NCI-H510A (cell line): ENCODE data around the gene PCDHA2.
"Not testable (repeated sequence)": the region's sequence is repeated elsewhere in the genome, so short reads cannot be mapped to it uniquely, and the experiment has no call there.

Source experiments
- DNase-seq: peaks from one replicate; lab custom pipeline; 2025; lab: John Stamatoyannopoulos, UW

Gene PCDHA2

GRCh38 chr5:140821375-140822280 is 27.0 kb downstream of the PCDHA2 start, which contains the start of gene PCDHA5:
PCDHA5 (plus strand) TSS chr5:140821613.
- DNase-seq, result no peak

GRCh38 chr5:140822281-140822629 is 27.6 kb downstream of the PCDHA2 start:
- DNase-seq, result no peak

- not testable (repeated sequence) for DNase-seq
Measured at GRCh38 chr5:140822969-140823368, 28.3 kb downstream of the PCDHA2 start.

GRCh38 chr5:140823475-140823874 is 28.8 kb downstream of the PCDHA2 start:
- DNase-seq, result no peak

DNA sequence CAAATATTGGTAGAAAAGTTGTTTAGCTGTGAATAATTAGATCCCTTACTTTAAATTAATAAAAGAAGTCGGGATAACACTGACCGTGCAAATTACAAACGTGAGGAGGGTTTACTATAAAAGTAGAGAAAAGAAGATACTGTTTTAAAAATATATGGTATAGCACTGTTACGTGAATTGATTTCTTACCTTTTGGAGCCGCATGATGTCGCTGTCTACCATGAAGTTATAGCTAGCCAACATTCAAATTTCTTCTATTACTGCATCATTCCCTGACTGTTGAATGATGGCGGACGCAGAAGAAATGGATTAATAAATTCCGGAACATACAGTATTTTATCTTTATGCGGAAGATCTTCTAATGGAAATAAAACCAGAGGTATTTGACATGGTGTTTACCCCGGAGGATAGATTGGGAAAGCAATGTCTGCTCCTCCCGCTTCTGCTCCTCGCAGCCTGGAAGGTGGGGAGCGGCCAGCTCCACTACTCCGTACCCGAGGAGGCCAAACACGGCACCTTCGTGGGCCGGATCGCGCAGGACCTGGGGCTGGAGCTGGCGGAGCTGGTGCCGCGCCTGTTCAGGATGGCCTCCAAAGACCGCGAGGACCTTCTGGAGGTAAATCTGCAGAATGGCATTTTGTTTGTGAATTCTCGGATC is 33.2 kb downstream of the PCDHA2 start, which contains the start of gene PCDHA6:
Gene PCDHA6 (plus strand): TSS at position 257 of the 658 bp plus-strand sequence. CDS start 132 bp downstream, at position 389.
- DNase-seq, result no peak

DNA sequence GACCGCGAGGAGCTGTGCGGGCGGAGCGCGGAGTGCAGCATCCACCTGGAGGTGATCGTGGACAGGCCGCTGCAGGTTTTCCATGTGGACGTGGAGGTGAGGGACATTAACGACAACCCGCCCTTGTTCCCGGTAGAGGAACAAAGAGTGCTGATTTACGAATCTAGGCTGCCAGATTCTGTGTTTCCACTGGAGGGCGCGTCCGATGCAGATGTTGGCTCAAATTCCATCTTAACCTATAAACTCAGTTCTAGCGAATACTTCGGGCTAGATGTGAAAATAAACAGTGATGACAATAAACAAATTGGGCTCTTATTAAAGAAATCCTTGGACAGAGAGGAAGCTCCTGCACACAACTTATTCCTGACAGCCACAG is 33.7 kb downstream of the PCDHA2 start:
- DNase-seq, result no peak

DNA sequence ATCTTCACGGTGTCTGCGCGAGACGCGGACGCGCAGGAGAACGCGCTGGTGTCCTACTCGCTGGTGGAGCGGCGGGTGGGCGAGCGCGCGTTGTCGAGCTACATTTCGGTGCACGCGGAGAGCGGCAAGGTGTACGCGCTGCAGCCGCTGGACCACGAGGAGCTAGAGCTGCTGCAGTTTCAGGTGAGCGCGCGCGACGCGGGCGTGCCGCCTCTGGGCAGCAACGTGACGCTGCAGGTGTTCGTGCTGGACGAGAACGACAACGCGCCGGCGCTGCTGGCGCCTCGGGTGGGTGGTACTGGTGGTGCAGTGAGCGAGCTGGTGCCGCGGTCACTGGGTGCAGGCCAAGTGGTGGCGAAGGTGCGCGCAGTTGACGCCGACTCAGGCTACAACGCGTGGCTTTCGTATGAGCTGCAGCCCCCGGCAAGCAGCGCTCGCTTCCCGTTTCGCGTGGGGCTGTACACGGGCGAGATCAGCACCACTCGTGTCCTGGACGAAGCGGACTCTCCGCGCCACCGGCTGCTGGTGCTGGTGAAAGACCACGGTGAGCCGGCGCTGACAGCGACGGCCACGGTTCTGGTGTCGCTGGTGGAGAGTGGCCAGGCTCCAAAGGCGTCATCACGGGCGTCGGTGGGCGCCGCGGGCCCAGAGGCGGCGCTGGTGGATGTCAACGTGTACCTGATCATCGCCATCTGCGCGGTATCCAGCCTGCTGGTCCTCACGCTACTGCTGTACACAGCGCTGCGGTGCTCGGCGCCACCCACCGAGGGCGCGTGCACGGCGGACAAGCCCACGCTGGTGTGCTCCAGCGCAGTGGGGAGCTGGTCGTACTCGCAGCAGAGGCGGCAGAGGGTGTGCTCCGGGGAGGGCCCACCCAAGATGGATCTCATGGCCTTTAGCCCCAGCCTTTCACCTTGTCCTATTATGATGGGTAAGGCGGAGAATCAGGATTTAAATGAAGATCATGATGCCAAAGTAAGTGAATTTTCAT is 35.2 kb downstream of the PCDHA2 start:
- not testable (repeated sequence) for DNase-seq

GRCh38 chr5:140833993-140834392 is 39.3 kb downstream of the PCDHA2 start, which contains the start of gene PCDHA7:
PCDHA7 (plus strand) TSS chr5:140834269; CDS start chr5:140834384, 115 bp downstream.
- no peak for DNase-seq

DNA sequence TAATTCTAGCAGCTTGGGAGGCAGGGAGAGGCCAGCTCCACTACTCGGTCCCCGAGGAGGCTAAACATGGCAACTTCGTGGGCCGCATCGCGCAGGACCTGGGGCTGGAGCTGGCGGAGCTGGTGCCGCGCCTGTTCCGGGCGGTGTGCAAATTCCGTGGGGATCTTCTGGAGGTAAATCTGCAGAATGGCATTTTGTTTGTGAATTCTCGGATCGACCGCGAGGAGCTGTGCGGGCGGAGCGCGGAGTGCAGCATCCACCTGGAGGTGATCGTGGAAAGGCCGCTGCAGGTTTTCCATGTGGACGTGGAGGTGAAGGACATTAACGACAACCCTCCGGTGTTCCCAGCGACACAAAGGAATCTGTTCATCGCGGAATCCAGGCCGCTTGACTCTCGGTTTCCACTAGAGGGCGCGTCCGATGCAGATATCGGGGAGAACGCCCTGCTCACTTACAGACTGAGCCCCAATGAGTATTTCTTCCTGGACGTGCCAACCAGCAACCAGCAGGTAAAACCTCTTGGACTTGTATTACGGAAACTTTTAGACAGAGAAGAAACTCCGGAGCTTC is 39.9 kb downstream of the PCDHA2 start:
- DNase-seq, result not testable (repeated sequence)

DNA sequence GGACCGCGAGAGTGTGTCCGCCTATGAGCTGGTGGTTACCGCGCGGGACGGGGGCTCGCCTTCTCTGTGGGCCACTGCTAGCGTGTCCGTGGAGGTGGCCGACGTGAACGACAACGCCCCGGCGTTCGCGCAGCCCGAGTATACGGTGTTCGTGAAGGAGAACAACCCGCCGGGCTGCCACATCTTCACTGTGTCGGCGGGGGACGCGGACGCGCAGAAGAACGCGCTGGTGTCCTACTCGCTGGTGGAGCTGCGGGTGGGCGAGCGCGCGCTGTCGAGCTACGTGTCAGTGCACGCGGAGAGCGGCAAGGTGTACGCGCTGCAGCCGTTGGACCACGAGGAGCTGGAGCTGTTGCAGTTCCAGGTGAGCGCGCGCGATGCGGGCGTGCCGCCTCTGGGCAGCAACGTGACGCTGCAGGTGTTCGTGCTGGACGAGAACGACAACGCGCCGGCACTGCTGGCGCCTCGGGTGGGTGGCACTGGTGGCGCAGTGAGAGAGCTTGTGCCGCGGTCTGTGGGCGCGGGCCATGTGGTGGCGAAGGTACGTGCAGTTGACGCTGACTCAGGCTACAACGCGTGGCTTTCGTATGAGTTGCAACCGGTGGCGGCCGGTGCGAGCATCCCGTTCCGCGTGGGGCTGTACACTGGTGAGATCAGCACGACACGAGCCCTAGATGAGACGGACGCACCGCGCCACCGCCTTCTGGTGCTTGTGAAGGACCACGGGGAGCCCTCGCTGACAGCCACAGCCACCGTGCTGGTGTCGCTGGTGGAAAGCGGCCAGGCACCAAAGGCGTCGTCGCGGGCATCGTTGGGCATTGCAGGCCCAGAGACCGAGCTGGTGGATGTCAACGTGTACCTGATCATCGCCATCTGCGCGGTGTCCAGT is 41.2 kb downstream of the PCDHA2 start:
- DNase-seq, result no peak

- DNase-seq, result no peak
Measured at GRCh38 chr5:140840978-140841962, 46.6 kb downstream of the PCDHA2 start, which contains the start of gene PCDHA8. PCDHA8 (plus strand) TSS chr5:140841187; CDS start chr5:140841322, 135 bp downstream.

- no peak for DNase-seq
Measured at GRCh38 chr5:140842798-140843733, 48.4 kb downstream of the PCDHA2 start.
